ENCODE measurements around the gene HNRNPDL.
"Not testable (repeated sequence)": the region's sequence is repeated elsewhere in the genome, so short reads cannot be mapped to it uniquely, and the experiment has no call there.

The HNRNPDL gene

DNA sequence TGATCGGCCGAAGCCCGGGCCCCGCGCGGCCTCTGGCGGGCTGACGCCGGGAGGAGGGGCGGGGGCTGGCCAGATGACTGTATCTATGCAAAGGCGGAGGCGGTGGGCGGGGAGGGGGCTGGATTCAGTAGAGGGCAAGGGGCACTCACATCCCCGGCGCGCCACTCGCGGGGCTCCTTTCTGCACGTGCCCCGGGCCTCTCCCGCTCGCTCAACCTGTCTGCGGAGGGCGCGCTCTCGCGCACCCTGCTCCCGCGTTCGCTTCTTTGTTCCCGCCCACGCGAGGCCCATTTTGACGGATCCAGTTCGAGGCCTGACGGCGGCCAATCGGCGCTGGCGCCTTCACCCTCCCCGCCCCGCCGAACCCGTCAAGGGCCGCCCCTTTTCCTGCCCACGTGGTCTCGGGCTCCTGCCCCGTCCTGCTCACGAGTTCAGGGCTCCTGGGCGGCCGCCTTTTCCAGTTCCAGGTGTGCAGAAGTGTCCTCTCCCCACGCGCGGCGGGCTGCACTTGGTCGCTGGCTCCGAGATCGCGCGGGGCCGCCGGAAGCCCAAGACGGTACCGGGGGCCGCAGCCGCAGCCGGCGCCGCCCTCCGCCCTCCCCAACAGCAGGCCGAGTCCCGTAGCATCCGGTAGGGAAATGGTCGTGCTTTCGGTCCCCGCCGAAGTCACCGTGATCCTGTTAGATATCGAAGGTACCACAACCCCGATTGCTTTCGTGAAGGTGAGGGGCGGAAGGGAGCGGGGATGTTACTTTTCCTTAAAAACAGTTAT is at the start of gene HNRNPDL, which contains the start of gene ENOPH1:
HNRNPDL (minus strand) TSS at position 270 of the 771 bp plus-strand sequence. CDS start 772 bp downstream, outside the sequence.
ENOPH1 (plus strand) TSS at position 398 of the 771 bp plus-strand sequence; CDS start at position 638, 240 bp downstream.
- DNase-seq (ENCODE audit: low read depth in 2 of 2): peak; percentile 99

DNA sequence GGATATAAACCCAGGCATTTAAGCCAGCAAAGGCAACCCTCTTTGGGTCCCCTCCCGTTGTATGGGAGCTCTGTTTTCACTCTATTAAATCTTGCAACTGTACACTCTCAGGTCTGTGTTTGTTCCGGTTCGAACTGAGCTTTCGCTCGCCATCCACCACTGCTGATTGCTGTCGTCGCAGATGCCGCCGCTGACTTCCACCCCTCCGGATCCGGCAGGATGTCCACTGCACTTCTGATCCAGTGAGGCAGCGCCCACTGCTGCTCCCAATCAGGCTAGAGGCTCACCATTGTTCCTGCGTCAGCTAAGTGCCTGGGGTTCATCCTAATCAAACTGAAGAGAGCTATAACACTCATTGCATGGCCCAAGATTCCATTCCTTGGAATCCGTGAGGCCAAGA is 49.3 kb upstream of the HNRNPDL start:
- DNase-seq (ENCODE audit: low read depth in 2 of 2): no peak

DNA sequence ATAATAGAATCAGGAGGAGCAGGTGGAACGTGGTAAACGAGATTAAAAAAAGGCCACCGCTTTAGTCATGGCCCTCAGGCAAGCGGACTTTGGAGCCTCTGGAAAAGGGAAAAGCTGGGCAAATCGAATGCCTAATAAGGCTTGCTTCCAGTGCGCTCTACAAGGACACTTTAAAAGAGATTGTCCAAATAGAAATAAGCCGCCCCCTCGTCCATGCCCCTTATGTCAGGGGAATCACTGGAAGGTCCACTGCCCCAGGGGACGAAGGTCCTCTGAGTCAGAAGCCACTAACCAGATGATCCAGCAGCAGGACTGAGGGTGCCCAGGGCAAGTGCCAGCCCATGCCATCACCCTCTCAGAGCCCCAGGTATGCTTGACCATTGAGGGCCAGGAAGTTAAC is 47.2 kb upstream of the HNRNPDL start:
- not testable (repeated sequence) for DNase-seq (ENCODE audit: low read depth in 2 of 2)

DNA sequence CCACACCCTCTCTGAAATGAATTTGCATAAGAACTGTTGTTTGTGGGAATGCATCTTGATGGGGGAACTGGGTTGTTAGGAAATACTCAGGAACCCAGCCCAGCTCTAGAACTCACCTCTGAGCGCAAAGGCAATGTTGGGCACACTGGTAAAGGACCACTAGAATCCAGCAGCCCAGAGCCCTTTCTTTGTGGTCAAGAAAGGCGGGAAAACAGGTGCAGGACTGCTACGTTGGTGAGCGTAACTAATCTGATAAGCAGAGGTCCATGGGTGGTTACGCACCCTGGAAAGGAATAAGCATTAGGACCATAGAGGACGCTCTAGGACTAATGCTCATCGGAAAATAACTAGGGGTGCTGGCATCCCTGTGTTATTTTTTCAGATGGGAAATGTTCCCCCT is 45.7 kb upstream of the HNRNPDL start:
- DNase-seq (ENCODE audit: low read depth in 2 of 2): not testable (repeated sequence)

DNA sequence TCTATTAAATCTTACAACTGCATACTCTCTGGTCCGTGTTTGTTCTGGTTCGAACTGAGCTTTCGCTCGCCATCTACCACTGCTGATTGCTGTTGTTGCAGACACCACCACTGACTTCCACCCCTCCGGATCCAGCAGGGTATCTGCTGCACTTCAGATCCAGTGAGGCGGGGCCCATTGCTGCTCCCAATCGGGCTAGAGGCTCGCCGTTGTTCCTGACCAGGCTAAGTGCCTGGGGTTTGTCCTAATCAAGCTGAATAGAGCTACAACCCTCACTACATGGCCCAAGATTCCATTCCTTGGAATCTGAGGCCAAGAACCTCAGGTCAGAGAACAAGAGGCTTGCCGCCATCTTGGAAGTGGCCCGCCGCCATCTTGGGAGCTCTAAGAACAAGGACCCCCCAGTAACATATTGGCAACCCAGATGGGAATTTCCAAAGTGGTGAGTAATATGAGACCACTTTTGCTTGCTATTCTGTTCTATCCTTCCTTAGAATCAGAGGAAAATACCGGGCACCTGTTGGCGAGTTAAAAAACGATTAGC is 43.4 kb upstream of the HNRNPDL start:
- DNase-seq (ENCODE audit: low read depth in 2 of 2): no peak

DNA sequence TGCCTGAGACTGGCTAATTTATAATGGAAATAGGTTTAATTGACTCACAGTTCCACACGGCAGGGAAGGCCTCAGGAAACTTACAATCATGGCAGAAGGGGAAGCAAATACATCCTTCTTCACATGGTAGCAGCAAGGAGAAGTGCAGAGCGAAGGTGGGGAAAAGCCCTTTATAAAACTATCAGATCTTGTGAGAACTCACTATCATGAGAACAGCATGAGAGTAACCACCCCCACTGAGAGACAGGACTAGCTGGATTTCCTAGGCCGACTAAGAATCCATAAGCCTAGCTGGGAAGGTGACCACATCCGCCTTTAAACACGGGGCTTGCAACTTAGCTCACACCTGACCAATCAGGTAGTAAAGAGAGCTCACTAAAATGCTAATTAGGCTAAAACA is 42.8 kb upstream of the HNRNPDL start:
- DNase-seq (ENCODE audit: low read depth in 2 of 2): not testable (repeated sequence)

DNA sequence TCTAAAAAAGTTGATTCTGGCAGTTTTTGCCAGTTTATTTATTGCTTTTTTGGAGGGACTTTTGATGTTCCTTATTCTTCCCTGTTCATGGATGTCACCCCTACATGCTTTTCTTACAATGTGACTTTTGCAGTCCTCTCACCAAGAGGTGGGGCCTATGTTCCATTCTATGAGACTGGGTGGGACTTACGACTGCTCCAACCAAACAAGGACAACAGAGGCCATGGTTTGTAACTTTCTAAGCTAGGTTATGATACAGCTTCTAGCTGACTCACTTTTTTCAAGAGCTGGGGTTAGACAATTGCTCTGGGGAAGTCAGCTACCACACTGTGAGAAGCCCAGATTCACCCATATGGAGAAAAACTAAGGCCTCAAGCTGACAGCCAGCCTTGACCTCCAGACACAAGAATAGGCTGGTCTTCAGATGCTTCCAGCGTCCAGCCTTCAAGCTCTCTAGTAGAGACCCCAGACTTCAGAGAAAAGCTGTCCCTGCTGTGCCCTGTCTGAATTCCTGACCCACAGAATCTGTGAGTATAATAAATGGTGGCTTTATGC is 39.6 kb upstream of the HNRNPDL start:
- DNase-seq (ENCODE audit: low read depth in 2 of 2): no peak

DNA sequence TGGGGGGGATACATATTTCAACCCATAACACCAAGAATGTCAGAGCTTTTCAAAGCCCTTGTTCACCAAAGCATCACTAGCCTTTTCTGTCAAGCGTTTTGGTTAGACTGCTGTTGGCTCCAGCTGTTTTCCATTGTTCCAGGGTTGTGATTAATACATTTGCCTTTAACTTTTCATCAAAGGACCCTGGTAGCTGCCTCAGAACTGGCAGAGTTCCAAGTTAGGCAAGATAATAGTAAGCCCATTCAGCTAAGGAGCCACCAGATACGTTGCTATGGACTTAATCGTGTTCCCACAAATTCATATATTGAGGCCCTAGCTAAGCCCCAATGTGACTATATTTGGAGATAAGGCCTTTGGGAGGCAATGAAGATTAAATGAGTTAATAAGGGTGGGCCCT is 37.2 kb upstream of the HNRNPDL start:
- DNase-seq (ENCODE audit: low read depth in 2 of 2): no peak

DNA sequence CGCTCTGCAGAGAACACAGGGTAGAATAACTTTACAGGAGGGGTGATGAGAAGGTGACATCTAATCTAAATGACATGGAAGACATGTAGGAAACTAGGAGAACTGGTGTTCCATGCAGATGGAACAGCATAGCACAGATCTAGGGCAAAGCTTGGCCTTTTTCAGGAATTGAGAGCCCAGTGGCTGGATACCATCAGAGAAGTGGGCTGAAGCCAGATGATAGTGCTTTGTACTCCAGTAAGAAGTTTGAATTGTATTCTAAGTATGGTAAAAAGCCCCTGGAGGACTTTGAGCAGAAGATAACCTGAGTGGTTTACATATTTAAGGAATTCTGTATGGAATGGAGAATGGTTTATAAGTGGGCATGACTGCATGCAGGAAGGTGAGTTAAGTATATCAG is 33.0 kb upstream of the HNRNPDL start:
- DNase-seq (ENCODE audit: low read depth in 2 of 2): no peak

DNA sequence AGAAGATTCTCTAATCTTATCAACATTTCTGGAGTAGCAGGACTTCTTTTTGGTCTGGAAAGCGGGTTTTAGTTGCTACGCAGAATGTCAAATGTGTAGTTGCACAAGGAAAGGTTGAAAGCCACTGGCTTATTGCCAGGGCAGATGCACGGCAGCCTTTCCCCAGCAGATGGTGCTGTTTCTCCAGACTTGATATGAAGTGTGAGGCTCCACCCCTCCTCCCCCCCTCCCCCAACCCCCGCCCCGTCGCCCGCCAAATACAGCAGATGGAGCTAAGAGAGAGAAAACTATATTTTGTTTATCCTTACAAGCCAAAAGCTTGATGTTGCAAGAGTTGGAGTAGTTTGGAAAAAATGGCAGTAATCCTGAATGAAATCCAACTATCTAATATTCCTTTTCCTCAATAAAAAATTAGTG is 32.2 kb upstream of the HNRNPDL start:
- DNase-seq (ENCODE audit: low read depth in 2 of 2): peak; percentile 74 to 81

DNA sequence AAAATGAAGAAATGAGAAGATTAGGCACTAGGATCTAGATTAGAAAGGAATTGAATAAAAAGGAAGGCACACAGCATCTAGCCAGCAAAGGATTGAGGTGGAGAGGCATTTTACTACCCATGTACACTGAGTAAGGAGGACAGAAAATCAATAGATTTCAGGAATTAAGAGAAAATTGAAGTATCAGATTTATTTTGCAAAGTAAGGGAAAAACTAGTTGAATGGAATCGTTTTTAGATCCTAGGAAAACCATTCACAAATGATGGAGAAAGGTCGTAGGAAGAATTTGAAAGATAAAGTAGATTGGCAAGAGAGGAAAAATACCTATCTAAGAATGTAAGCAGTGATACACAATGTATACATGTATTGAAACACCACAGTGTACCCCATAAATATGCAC is 31.4 kb upstream of the HNRNPDL start:
- no peak for DNase-seq (ENCODE audit: low read depth in 2 of 2)

DNA sequence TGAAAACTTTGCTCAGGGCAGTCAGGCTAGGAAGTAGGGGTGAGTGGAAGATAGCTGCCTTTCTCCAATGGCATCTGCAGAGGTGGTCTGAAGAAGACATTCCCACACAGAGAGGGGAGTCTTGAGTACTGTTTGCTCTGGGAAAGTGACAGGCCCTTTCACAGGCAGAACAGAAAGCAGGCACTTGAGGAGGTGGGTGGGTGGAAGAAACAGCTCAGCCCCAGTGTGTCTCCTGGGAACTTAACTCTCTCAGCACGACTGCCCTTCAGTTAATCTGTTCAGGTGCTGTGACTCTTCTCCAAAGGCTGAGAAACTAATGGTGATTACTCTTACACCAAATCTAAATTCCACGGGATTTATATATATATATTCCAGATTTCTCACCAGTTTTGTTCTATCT is 28.5 kb upstream of the HNRNPDL start:
- no peak for DNase-seq (ENCODE audit: low read depth in 2 of 2)

DNA sequence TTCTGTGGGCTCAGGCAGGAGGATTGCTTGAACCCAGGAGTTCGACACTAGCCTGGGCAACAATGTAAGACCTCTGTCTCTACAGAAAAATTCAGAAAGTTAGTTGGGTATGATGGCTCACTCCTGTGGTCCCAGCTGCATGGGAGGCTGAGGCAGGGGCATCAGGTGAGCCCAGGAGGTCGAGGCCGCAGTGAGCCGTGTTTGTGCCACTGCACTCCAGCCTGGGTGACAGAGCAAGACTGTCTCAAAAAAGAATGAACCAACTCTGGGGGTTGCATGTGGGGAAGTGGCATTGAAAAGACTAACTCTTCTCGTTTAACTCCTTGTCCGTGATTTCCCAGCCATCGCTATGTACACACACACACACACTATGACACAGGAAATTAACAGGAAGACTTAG is 27.0 kb upstream of the HNRNPDL start:
- no peak for DNase-seq (ENCODE audit: low read depth in 2 of 2)

DNA sequence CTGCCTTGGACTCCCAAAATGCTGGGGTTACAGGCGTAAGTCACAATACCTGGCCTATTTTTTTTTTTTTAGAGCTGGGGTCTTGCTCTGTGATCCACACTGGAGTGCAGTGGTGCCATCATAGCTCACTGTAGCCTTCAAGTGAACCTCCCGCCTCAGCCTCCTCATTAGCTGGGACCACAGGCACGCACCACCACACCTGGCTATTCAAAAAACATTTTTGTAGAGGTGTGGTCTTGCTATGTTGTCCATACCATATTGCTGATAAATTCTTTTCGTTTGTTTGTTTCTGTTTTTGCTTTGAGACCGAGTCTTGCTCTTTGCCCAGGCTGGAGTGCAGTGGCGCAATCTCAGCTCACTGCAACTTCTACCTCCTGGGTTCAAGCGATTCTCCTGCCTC is 21.8 kb upstream of the HNRNPDL start:
- no peak for DNase-seq (ENCODE audit: low read depth in 2 of 2)

DNA sequence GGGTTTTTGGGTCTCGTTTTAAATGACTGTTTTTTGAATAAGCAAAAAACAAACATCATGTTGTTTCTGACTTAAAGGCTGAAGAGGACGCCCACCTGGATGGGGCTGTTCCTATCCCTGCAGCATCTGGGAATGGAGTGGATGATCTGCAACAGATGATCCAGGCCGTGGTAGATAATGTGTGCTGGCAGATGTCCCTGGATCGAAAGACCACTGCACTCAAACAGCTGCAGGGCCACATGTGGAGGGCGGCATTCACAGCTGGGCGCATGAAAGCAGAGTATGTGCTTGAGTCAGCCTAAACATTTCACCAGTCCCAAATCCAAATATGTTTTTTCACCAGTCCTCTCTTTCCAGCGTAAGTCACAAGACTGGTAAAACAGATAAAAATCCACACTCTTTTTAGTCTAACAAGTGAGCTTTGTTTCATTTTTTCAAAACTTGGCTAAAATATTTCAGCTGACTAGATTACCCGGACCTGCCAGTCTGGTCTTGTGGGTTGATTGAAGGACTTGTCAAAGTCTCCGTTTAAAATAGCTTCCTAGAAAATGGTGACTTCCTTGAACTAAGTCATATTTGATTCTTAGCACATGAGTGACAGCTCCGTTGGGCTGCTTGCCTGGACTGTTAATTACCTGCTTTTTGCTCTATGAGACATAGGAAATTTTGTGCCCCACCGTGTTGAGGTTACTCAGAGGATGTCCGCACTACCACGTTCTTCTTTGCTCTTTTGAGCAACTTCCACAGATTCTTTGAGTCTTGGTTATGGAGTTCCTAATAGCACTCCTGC is 20.9 kb upstream of the HNRNPDL start:
- DNase-seq (ENCODE audit: low read depth in 2 of 2): no peak

DNA sequence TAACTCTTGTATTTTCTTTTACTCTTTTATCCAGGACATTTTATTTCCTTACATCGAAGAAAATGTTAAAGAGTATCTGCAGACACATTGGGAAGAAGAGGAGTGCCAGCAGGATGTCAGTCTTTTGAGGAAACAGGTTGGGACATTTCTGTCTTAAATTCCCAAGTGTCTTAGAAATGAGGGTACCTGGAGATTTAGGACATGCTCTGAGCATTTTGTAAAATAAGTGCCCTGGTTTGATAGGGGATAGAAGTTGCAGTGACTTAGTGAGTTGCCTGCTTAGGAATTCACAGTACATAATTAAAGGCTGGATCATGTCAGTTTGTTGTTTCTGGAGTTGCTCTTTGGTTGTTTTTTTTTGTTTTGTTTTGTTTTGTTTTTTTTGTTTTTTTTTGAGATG is 17.6 kb upstream of the HNRNPDL start:
- no peak for DNase-seq (ENCODE audit: low read depth in 2 of 2)

DNA sequence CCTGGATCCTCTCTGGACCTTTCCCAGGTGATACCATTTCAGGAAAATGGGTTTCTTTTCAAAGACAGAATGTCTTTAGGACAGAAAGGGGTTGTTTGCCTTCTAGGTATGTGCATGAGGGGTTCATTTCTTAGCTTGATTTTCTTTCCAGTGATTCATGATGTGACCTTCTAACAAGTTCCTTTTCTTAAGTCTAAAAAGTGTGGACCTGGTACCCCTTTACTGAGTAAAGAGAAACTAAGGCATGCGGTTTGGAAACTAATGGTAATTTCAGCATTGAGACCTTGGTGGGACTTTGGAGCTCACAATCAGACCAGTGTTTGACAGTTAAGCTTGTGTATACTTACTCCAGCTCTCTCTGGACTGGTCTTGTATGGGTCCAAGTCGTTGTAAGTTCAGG is 8.8 kb upstream of the HNRNPDL start:
- DNase-seq (ENCODE audit: low read depth in 2 of 2): no peak

DNA sequence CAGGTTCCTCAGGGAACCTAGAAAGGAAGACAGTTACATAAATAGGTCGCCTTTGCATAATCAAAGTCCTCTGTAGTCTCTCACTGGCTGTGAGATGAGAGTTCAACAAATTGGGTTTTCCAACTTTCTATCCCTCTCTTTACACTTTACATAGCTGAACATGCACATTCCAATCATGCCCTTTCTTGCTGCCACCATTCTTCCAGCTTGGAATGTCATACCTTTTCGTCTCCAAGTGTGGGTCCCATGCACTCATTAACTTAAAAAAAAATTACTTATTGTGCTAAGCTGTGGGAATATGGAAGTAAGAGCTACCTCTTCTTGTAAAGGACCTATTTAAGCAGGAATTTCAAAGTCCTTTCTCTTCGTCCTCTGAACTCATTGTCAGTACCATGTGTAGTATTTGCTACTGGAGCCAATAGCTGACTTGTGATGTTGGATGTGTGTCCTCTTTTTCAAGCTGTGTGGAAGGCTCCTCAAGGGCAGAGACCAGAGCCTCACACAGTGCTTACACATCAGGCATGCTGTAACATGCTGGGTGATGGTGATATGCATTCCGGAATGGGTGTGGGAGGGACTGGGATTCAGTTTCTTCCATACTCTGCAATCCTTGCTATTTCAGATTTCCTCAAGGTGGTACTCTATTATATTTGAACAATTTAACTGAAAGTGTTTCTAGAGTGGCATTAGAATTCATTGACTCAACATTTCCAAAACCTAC is 7.2 kb upstream of the HNRNPDL start:
- no peak for DNase-seq (ENCODE audit: low read depth in 2 of 2)

DNA sequence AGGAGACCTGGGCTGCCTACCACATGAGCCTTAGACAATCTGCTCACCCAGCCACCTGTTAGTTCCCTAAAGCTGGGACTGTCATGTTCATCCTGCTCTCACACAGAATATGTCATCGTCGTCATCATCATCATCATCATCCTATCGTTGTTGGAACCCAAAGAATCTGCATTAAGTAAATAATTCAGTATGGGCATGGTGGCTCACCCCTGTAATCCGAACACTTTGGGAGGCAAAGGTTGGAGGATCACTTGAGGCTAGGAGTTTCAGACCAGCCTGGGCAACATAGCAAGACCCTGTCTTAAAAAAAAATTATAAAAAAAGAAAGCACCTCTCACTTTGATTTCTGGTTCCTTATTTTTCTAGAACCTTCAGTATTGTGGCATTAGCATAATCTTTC is 6.5 kb upstream of the HNRNPDL start:
- no peak for DNase-seq (ENCODE audit: low read depth in 2 of 2)

DNA sequence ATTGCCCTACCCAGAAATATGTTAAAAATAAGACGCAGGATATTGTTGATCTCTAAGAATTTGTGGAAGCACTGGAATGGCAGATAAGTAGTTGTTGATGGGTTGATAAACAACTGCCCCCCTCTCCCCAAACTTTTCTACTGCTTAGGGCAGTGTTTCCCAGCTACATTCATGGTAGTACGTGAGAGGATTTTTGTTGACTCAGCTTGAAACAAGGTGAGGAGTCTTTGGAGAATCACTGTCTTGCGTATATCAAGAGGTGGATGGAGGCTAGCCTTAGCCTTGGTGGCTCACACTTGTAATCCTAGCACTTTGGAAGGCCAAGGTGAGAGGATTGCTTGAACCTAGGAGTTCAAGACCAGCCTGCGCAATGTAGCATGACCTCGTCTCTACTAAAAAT is 5.9 kb upstream of the HNRNPDL start:
- no peak for DNase-seq (ENCODE audit: low read depth in 2 of 2)

DNA sequence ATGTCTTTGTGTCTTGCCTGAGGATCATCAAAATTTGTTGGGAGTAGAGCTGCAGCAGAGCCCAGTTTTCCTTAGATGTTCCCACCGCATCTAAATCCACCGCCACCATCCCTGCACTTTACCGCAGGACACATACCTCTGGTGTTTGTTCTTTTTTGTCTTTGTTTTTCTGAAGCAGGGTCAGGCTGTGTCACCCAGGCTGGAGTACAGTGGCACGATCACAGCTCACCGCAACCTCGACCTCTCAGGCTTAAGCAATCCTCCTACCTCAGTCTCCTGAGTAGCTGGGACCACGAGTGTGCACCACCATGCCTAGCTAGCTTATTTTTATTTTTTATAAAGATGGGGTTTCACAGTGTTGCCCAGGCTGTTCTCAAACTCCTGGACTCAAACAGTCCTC is 4.7 kb upstream of the HNRNPDL start:
- DNase-seq (ENCODE audit: low read depth in 2 of 2): no peak

DNA sequence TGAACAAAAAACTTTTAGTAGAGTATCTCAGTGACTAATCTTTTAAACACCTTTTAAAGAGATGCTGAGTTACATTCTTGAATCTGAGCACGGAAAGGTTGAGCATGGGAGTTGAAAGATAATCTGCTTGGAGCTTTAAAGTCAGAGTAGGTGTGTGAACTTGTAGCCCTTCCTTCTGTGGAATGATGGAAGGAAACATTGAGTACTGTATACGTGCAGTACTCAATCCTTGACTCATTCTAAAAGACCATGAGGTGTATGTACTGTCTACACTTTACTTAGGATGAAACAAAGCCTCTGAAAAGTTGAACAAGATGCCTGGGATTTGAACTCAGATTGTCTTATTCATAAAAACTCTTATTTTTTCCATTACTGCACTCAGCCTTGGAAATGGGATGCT is 3.5 kb upstream of the HNRNPDL start:
- no peak for DNase-seq (ENCODE audit: low read depth in 2 of 2)
